GM10847 (cell line): ENCODE measurements around the gene RPTN.

Experiments used
- POLR2A ChIP-seq: IDR thresholded peaks from 2 replicates; pipeline ENCODE4 v1.6.1; 2011; ENCODE audit not compliant: insufficient read length; ENCODE audit errors: extremely low read depth

Gene RPTN

GRCh38 chr1:152141971-152142584 lies 16.9 kb downstream of the RPTN start:
- no peak for TF ChIP-seq POLR2A

GRCh38 chr1:152137215-152137614 lies 21.8 kb downstream of the RPTN start:
- TF ChIP-seq POLR2A = no peak

DNA sequence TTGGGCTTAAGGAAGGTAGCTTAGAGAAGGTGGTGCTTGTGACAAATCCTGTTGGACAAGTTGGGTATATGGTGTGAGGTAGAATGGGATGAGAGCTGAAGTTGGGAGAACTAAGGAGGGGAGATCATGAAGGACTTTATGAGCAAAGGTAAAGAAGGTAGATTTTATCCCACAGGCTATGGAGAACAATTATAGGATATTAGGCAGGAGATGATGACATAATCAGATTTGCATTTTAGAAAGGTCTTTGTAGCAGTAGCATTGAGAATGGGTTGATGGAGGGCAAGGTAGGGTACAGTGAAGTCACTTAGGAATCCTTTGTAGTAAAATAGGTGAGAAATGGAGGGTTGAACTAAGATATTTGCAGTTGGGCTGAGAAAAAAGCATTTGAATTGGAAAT lies 28.8 kb downstream of the RPTN start:
- TF ChIP-seq POLR2A = no peak

- TF ChIP-seq POLR2A = no peak
These were observed 31.4 kb downstream of the RPTN start for GRCh38 chr1:152127673-152128072.

- TF ChIP-seq POLR2A = no peak
These were observed 33.1 kb downstream of the RPTN start for GRCh38 chr1:152125834-152126443.

GRCh38 chr1:152118915-152119314 lies 40.1 kb downstream of the RPTN start:
- no peak for TF ChIP-seq POLR2A

DNA sequence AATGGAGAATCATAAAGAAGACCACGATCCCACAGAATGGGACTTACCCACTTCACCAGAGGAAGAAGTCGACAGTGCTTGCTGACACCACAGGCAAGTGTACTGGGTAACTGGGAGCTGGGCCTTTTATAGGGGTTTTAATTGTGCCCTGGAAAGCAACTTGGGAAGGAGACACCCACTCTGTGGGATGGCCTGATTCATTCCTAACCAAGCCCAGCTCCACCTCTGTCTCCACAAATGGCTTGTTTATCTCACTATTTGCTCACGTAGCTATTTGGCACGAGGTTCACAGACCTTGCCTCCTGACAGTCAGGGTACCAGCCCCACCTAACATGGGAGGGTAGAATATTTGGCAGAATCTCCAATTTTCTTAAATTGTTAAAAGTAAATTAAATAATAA lies 43.7 kb downstream of the RPTN start, which contains the start of gene TCHH:
TCHH (minus strand) TSS at position 101 of the 400 bp plus-strand sequence. CDS start 1,364 bp downstream, outside the sequence.
- TF ChIP-seq POLR2A = no peak

- no peak for TF ChIP-seq POLR2A
These were observed 46.1 kb downstream of the RPTN start for GRCh38 chr1:152112885-152113432.

GRCh38 chr1:152112101-152112884 lies 46.7 kb downstream of the RPTN start:
- no peak for TF ChIP-seq POLR2A

DNA sequence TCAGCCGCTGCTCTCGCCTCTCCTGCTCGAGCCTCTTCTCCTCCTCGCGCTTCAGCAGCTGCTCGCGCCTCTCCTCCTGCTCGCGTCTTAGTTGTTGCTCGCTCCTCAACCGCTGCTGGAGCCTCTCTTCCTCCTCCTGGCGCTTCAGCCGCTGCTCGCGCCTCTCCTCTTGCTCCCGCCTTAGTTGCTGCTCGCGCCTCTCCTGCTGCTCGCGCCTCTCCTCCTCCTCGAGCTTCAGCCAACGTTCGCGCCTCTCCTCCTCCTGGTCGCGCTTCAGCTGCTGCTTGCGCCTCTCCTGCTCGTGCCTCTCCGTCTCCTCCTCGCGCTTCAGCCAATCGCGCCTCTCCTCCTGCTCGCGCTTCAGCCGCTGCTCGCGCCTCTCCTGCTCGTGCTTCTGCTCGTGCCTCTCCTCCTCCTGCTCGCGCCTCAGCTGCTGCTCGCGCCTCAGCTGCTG lies 47.5 kb downstream of the RPTN start:
- no peak for TF ChIP-seq POLR2A

DNA sequence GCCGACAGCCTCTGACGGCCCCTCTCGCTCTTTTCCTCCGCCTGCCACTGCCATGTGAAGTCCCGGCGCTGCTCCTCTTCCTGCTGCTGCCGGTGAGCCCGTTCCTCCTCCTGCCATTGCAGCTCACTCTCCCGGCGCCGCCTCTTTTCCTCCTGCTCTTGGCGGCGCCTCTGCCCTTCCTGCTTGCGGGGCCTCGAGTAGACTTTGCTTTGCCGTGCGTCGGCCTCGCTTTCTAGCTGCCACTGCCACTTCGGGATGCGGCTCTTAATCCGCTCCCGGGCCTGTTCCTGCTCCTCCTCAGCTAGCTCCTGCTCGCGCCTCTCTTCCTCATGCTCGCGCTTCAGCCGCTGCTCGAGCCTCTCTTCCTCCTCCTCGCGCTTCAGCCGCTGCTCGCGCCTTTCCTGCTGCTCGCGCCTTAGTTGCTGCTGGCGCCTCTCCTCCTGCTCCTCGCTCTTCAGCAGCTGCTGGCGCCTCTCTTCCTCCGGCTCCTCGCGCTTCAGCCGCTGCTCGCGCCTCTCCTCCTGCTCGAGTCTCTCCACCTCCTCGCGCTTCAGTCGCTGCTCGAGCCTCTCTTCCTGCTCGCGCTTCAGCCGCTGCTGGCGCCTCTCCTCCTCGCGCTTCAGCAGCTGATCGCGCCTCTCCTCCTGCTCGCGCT lies 48.0 kb downstream of the RPTN start:
- TF ChIP-seq POLR2A = no peak

- TF ChIP-seq POLR2A = no peak
These were observed 48.6 kb downstream of the RPTN start for GRCh38 chr1:152110365-152110859.

DNA sequence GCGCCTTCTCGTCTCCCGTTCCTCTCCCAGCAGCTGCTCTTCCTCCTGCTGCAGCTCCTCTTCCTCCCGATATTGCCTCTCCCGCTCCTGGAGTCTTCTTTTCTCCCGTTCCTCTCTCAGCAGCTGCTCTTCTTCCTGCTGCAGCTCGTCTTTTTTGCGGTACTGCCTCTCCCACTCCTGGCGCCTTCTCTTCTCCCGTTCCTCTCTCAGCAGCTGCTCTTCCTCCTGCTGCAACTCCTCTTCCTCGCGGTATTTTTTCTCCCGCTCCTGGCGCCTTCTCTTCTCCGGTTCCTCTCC lies 49.1 kb downstream of the RPTN start:
- TF ChIP-seq POLR2A = no peak

DNA sequence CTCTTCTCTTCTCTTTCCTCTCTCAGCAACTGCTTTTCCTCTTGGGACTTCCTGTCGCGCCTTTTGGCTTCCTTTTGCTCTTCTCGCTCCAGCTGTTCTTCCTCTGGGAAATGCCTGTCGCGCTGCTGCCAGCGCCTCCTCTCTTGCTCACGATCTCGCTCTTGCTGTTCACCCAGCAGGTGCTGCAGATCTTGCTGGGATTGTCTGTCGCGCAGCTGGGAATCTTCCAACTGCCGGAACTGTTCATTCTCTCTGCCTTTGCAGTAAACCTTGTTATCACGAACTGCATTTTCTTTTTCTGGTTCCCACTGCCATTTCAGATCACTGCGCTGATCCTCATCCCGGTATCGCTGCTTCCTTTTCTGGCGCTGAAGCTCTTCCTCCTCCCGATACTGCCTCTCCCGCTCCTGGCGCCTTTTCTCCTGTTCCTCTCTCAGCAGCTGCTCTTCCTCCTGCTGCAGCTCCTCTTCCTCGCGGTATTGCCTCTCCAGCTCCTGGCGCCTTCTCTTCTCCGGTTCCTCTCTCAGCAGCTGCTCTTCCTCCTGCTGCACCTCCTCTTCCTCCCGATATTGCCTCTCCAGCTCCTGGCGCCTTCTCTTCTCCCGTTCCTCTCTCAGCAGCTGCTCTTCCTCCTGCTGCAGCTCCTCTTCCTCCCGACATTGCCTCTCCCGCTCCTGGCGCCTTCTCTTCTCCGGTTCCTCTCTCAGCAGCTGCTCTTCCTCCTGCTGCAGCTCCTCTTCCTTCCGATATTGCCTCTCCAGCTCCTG lies 49.6 kb downstream of the RPTN start:
- TF ChIP-seq POLR2A = no peak

- TF ChIP-seq POLR2A = no peak
These were observed 50.2 kb downstream of the RPTN start for GRCh38 chr1:152108882-152109222.
